ENCODE data around the gene FMN1.

- TF ChIP-seq RAD21 (IDR thresholded peaks at IDR 0.05; ENCODE audit: low read depth) (peak; percentile 26; the same call in 1 of the 2 replicates), EP300 (IDR thresholded peaks at IDR 0.05; ENCODE audit: borderline replicate concordance) (peak; percentile 99), TAF1 (IDR thresholded peaks at IDR 0.05; ENCODE audit: low read depth) (no peak), REST (IDR thresholded peaks at IDR 0.05; ENCODE audit: low read depth) (no peak; the same call in 1 of the 2 replicates), CEBPB (IDR thresholded peaks at IDR 0.05) (peak; percentile 59; the same call in 1 of the 2 replicates), MAX (IDR thresholded peaks at IDR 0.05) (peak; percentile 76), CREB1 (IDR thresholded peaks at IDR 0.05; ENCODE audit: low read depth) (peak; percentile 35; the same call in 1 of the 2 replicates), USF1 (IDR thresholded peaks at IDR 0.05) (peak; percentile 9; the same call in 1 of the 2 replicates), YY1 (IDR thresholded peaks at IDR 0.05; ENCODE audit: low read depth) (0 out of 2 replicates have a peak, but pooled peaks have one; percentile 36), EGR1 (IDR thresholded peaks at IDR 0.05) (no peak), ZBTB7A (IDR thresholded peaks at IDR 0.05; ENCODE audit: low read depth) (no peak), FOXM1 (IDR thresholded peaks at IDR 0.05; ENCODE audit: borderline replicate concordance, low read depth) (peak; percentile 98), NFIC (IDR thresholded peaks at IDR 0.05) (peak; percentile 99)
Measured at GRCh38 chr15:33126559-33127290, 67.8 kb downstream of the FMN1 start.

Data from Ishikawa (cell line).